Mammary epithelial cell (primary cell): ENCODE results near the gene CLCN7.

ENCODE experiments used
- CTCF ChIP-seq, 2 donors: IDR thresholded peaks in 1 of 2; conservative IDR thresholded peaks in 1 of 2; 2 replicates each; pipeline ENCODE4 v1.5.1; 2011 to 2012; ENCODE audit warnings: inconsistent platforms in 2 of 2, low read length in 2 of 2, mild to moderate bottlenecking in 2 of 2, control low read depth in 1 of 2, low read depth in 1 of 2; ENCODE audit not compliant: insufficient read depth in 1 of 2; ENCODE audit errors: extremely low read depth in 1 of 2
- EZH2 ChIP-seq: IDR thresholded peaks from 2 replicates; pipeline ENCODE4 v1.6.1; 2012; ENCODE audit warnings: low read length, inconsistent platforms, borderline replicate concordance

- TF ChIP-seq CTCF (conservative IDR thresholded peaks at IDR 0.05 in 1 of 2, IDR thresholded peaks at IDR 0.05 in 1 of 2; ENCODE audit: extremely low read depth in 1 of 2, insufficient read depth in 1 of 2, low read depth in 1 of 2, low read length in 2 of 2) = no peak
- TF ChIP-seq EZH2 = no peak
These were observed 805 bp upstream of the CLCN7 start for GRCh38 chr16:1475552-1476114.
